ENCODE results near the gene BTRC.
A peak's percentile ranks its signal among the peaks of the same experiment; 100 is the strongest.

Gene BTRC

GRCh38 chr10:101425535-101425934 lies 71.6 kb downstream of the BTRC start:
- DNase-seq, result no peak
- TF ChIP-seq POLR2A (IDR thresholded peaks at IDR 0.05; ENCODE audit: low read length) (no peak), GATA1 (IDR thresholded peaks at IDR 0.05; ENCODE audit: low read depth, low read length) (no peak)

- DNase-seq, result no peak
- TF ChIP-seq GATA1 (IDR thresholded peaks at IDR 0.05; ENCODE audit: low read depth, low read length) (no peak), POLR2A (IDR thresholded peaks at IDR 0.05; ENCODE audit: low read length) (no peak)
These were observed 74.1 kb downstream of the BTRC start for GRCh38 chr10:101428036-101428435.

- TF ChIP-seq POLR2A (IDR thresholded peaks at IDR 0.05; ENCODE audit: low read length), result no peak
- no peak for TF ChIP-seq GATA1 (IDR thresholded peaks at IDR 0.05; ENCODE audit: low read depth, low read length)
- DNase-seq, result no peak
These were observed 75.5 kb downstream of the BTRC start for GRCh38 chr10:101429423-101429822.

GRCh38 chr10:101436302-101436701 lies 82.3 kb downstream of the BTRC start:
- TF ChIP-seq POLR2A (IDR thresholded peaks at IDR 0.05; ENCODE audit: low read length) (no peak), GATA1 (IDR thresholded peaks at IDR 0.05; ENCODE audit: low read depth, low read length) (no peak)
- DNase-seq, result no peak

GRCh38 chr10:101438881-101439391 lies 85.0 kb downstream of the BTRC start:
- TF ChIP-seq POLR2A (IDR thresholded peaks at IDR 0.05; ENCODE audit: low read length), result no peak
- TF ChIP-seq GATA1 (IDR thresholded peaks at IDR 0.05; ENCODE audit: low read depth, low read length), result no peak
- no peak for DNase-seq

- TF ChIP-seq POLR2A (IDR thresholded peaks at IDR 0.05; ENCODE audit: low read length), result no peak
- TF ChIP-seq GATA1 (IDR thresholded peaks at IDR 0.05; ENCODE audit: low read depth, low read length), result no peak
- DNase-seq, result peak; percentile 90 to 93
These were observed 87.8 kb downstream of the BTRC start for GRCh38 chr10:101441541-101442455.

- TF ChIP-seq POLR2A (IDR thresholded peaks at IDR 0.05; ENCODE audit: low read length), result no peak
- no peak for DNase-seq
These were observed 88.5 kb downstream of the BTRC start for GRCh38 chr10:101442456-101442800.

- no peak for TF ChIP-seq POLR2A (IDR thresholded peaks at IDR 0.05; ENCODE audit: low read length)
- TF ChIP-seq GATA1 (IDR thresholded peaks at IDR 0.05; ENCODE audit: low read depth, low read length), result no peak
- peak; percentile 47 for DNase-seq
These were observed 90.3 kb downstream of the BTRC start for GRCh38 chr10:101444058-101444898.

GRCh38 chr10:101446071-101446470 lies 92.1 kb downstream of the BTRC start:
- TF ChIP-seq GATA1 (IDR thresholded peaks at IDR 0.05; ENCODE audit: low read depth, low read length) (no peak), POLR2A (IDR thresholded peaks at IDR 0.05; ENCODE audit: low read length) (no peak)
- no peak for DNase-seq

- DNase-seq, result no peak
- no peak for TF ChIP-seq POLR2A (IDR thresholded peaks at IDR 0.05; ENCODE audit: low read length)
- no peak for TF ChIP-seq GATA1 (IDR thresholded peaks at IDR 0.05; ENCODE audit: low read depth, low read length)
These were observed 93.0 kb downstream of the BTRC start for GRCh38 chr10:101446947-101447346.

- TF ChIP-seq GATA1 (IDR thresholded peaks at IDR 0.05; ENCODE audit: low read depth, low read length) (no peak), POLR2A (IDR thresholded peaks at IDR 0.05; ENCODE audit: low read length) (no peak)
- DNase-seq, result no peak
These were observed 93.5 kb downstream of the BTRC start for GRCh38 chr10:101447477-101447876.

GRCh38 chr10:101450277-101451080 lies 96.5 kb downstream of the BTRC start:
- peak; percentile 91 to 96 for DNase-seq
- TF ChIP-seq POLR2A (IDR thresholded peaks at IDR 0.05; ENCODE audit: low read length) (peak; percentile 91), GATA1 (IDR thresholded peaks at IDR 0.05; ENCODE audit: low read depth, low read length) (no peak)

- DNase-seq, result peak; percentile 76 to 81
- TF ChIP-seq POLR2A (IDR thresholded peaks at IDR 0.05; ENCODE audit: low read length) (no peak), GATA1 (IDR thresholded peaks at IDR 0.05; ENCODE audit: low read depth, low read length) (no peak)
These were observed 97.3 kb downstream of the BTRC start for GRCh38 chr10:101451261-101451660.
